H9 (cell line): ENCODE data around the gene AP3S2. TPM values are rescaled to one million over a fixed set of nuclear protein-coding genes. Genes with fewer than 3 reads are reported as not detected.
A peak's percentile ranks its signal among the peaks of the same experiment; 100 is the strongest.

Experiments
- DNase-seq: peaks from one replicate; pipeline ENCODE4 v3.0.0-alpha.2; 2017
- H2AFZ ChIP-seq: one replicate; pipeline ENCODE4 v1.6.1; 2013; ENCODE audit warnings: mild to moderate bottlenecking, low read length, control low read depth, moderate library complexity
- H2AK5ac ChIP-seq: 2 replicates; pipeline ENCODE4 v1.6.1; 2013; ENCODE audit warnings: low read length, control low read depth, mixed read lengths; ENCODE audit not compliant: insufficient read length
- H2BK120ac ChIP-seq: one replicate; pipeline ENCODE4 v1.6.1; 2013; ENCODE audit warnings: low read depth, mild to moderate bottlenecking, low read length, control low read depth, inconsistent platforms; ENCODE audit not compliant: poor library complexity, severe bottlenecking
- H2BK12ac ChIP-seq: 2 replicates; pipeline ENCODE4 v1.6.1; 2013; ENCODE audit warnings: low read length, control low read depth, mixed read lengths, low read depth; ENCODE audit not compliant: insufficient read length
- H2BK15ac ChIP-seq: 2 replicates; pipeline ENCODE4 v1.6.1; 2013; ENCODE audit warnings: low read depth, low read length, control low read depth
- H2BK20ac ChIP-seq: one replicate; pipeline ENCODE4 v1.6.1; 2013; ENCODE audit warnings: low read depth, mild to moderate bottlenecking, low read length, control low read depth, inconsistent platforms; ENCODE audit not compliant: poor library complexity, severe bottlenecking
- H2BK5ac ChIP-seq: 2 replicates; pipeline ENCODE4 v1.6.1; 2013; ENCODE audit warnings: low read length, control low read depth, mixed read lengths; ENCODE audit not compliant: insufficient read length
- H3K14ac ChIP-seq: 2 replicates; pipeline ENCODE4 v1.6.1; 2013; ENCODE audit warnings: low read length, control low read depth; ENCODE audit not compliant: insufficient read depth
- H3K18ac ChIP-seq: 2 replicates; pipeline ENCODE4 v1.6.1; 2013; ENCODE audit warnings: low read depth, mild to moderate bottlenecking, mixed read lengths, low read length, control low read depth; ENCODE audit not compliant: insufficient read length
- H3K23ac ChIP-seq: 2 replicates; pipeline ENCODE4 v1.6.1; 2013; ENCODE audit warnings: low read length, control low read depth, mixed read lengths, low read depth; ENCODE audit not compliant: insufficient read length
- H3K23me2 ChIP-seq: 2 replicates; pipeline ENCODE4 v1.6.1; 2013; ENCODE audit warnings: low read depth, mild to moderate bottlenecking, mixed read lengths, low read length, control low read depth; ENCODE audit not compliant: insufficient read length, poor library complexity, severe bottlenecking
- H3K27ac ChIP-seq: 2 replicates; pipeline ENCODE4 v1.5.1; 2013; ENCODE audit warnings: low read length, control low read depth, mixed read lengths, low read depth; ENCODE audit not compliant: insufficient read length
- H3K27me3 ChIP-seq: 2 replicates; pipeline ENCODE4 v1.6.1; 2013; ENCODE audit warnings: low read length, control low read depth, inconsistent platforms; ENCODE audit not compliant: insufficient read depth
- H3K4ac ChIP-seq: 2 replicates; pipeline ENCODE4 v1.6.1; 2013; ENCODE audit warnings: low read depth, mild to moderate bottlenecking, control low read depth, inconsistent platforms, low read length, moderate library complexity
- H3K4me1 ChIP-seq: 2 replicates; pipeline ENCODE4 v1.6.1; 2013; ENCODE audit warnings: low read length, control low read depth, inconsistent platforms; ENCODE audit not compliant: insufficient read depth
- H3K4me2 ChIP-seq: 2 replicates; pipeline ENCODE4 v1.6.1; 2013; ENCODE audit warnings: low read length, control low read depth, mixed read lengths; ENCODE audit not compliant: insufficient read length, insufficient read depth
- H3K56ac ChIP-seq: 2 replicates; pipeline ENCODE4 v1.6.1; 2013; ENCODE audit warnings: low read depth, mild to moderate bottlenecking, mixed read lengths, low read length, control low read depth; ENCODE audit not compliant: insufficient read length
- H3K79me1 ChIP-seq: 2 replicates; pipeline ENCODE4 v1.6.1; 2013; ENCODE audit warnings: low read depth, mild to moderate bottlenecking, moderate library complexity, low read length, control low read depth, inconsistent platforms; ENCODE audit not compliant: insufficient read depth, poor library complexity, severe bottlenecking
- H3K79me2 ChIP-seq: 2 replicates; pipeline ENCODE4 v1.6.1; 2013; ENCODE audit warnings: low read length, control low read depth, inconsistent platforms; ENCODE audit not compliant: insufficient read depth
- H3K9ac ChIP-seq: 2 replicates; pipeline ENCODE4 v1.6.1; 2013; ENCODE audit warnings: low read length, control low read depth, mixed read lengths; ENCODE audit not compliant: insufficient read length; ENCODE audit errors: extremely low read depth
- H3K9me3 ChIP-seq: one replicate; pipeline ENCODE4 v1.6.1; 2013; ENCODE audit warnings: low read depth, low read length, inconsistent platforms; ENCODE audit not compliant: control insufficient read depth
- H3T11ph ChIP-seq: one replicate; pipeline ENCODE4 v1.6.1; 2013; ENCODE audit warnings: mild to moderate bottlenecking, low read length, control low read depth, inconsistent platforms
- H4K20me1 ChIP-seq: one replicate; pipeline ENCODE4 v1.6.1; 2013; ENCODE audit not compliant: control insufficient read depth, insufficient read length, insufficient read depth
- H4K5ac ChIP-seq: 2 replicates; pipeline ENCODE4 v1.6.1; 2013; ENCODE audit warnings: low read depth, mild to moderate bottlenecking, mixed read lengths, low read length, control low read depth; ENCODE audit not compliant: insufficient read length
- H4K8ac ChIP-seq: replicated peaks from 2 replicates; pipeline ENCODE4 v1.6.1; 2013; ENCODE audit warnings: low read length, control low read depth, mixed read lengths, low read depth; ENCODE audit not compliant: insufficient read length
- H4K91ac ChIP-seq: 2 replicates; pipeline ENCODE4 v1.6.1; 2013; ENCODE audit warnings: low read depth, mild to moderate bottlenecking, moderate library complexity, mixed read lengths, low read length, control low read depth; ENCODE audit not compliant: insufficient read length
- H3K27ac Mint-ChIP-seq, 3 experiments: 2 replicates in 2 of 3; 3 replicates in 1 of 3; pipeline ENCODE4 v1.8.0; 2020 to 2021; ENCODE audit warnings: mixed read lengths in 3 of 3, mild to moderate bottlenecking in 1 of 3, moderate library complexity in 1 of 3
- H3K27me3 Mint-ChIP-seq: 2 replicates; pipeline ENCODE4 v1.8.0; 2021; ENCODE audit warnings: low read depth, mild to moderate bottlenecking, moderate library complexity, mixed read lengths
- H3K36me3 Mint-ChIP-seq, 3 experiments: 2 replicates in 2 of 3; 3 replicates in 1 of 3; pipeline ENCODE4 v1.8.0; 2020 to 2021; ENCODE audit warnings: low read depth in 3 of 3, mixed read lengths in 3 of 3; ENCODE audit not compliant: insufficient read depth in 1 of 3
- H3K4me1 Mint-ChIP-seq, 2 experiments: 2 replicates each; pipeline ENCODE4 v1.8.0; 2020; ENCODE audit warnings: mixed read lengths in 2 of 2
- H3K4me3 Mint-ChIP-seq, 2 experiments: 2 replicates in 1 of 2; 3 replicates in 1 of 2; pipeline ENCODE4 v1.8.0; 2020 to 2021; ENCODE audit warnings: mild to moderate bottlenecking in 2 of 2, mixed read lengths in 2 of 2, moderate library complexity in 1 of 2
- H3K9me3 Mint-ChIP-seq, 2 experiments: 2 replicates in 1 of 2; 3 replicates in 1 of 2; pipeline ENCODE4 v1.8.0; 2020; ENCODE audit warnings: mild to moderate bottlenecking in 2 of 2, mixed read lengths in 2 of 2, moderate library complexity in 1 of 2
- WGBS: extraction: QIAGEN DNeasy Blood & Tissue Kit; methylation state at CpG from one replicate; pipeline ENCODE4 v1.1.7; 2013; ENCODE audit warnings: missing lambda C conversion rate, low lambda C conversion rate, mixed read lengths; ENCODE audit not compliant: insufficient read length; ENCODE audit errors: extremely low coverage; 5-methylcytosine and 5-hydroxymethylcytosine counted together
- total RNA-seq: library from RNA; stranded (reverse); gene quantifications from 2 replicates; pipeline ENCODE4 v1.2.1, GENCODE V29; 2021
- TF ChIP-seq, protein P1 (sequence below): fragments of 200-600 bp; sonication (generic); conservative IDR thresholded peaks from 3 replicates; pipeline ENCODE4 v1.8.0; 2021; ENCODE audit warnings: antibody characterized with exemption, mild to moderate bottlenecking

The AP3S2 gene
- total RNA-seq, 1 experiment from 2014 or later = 33.9 TPM

DNA sequence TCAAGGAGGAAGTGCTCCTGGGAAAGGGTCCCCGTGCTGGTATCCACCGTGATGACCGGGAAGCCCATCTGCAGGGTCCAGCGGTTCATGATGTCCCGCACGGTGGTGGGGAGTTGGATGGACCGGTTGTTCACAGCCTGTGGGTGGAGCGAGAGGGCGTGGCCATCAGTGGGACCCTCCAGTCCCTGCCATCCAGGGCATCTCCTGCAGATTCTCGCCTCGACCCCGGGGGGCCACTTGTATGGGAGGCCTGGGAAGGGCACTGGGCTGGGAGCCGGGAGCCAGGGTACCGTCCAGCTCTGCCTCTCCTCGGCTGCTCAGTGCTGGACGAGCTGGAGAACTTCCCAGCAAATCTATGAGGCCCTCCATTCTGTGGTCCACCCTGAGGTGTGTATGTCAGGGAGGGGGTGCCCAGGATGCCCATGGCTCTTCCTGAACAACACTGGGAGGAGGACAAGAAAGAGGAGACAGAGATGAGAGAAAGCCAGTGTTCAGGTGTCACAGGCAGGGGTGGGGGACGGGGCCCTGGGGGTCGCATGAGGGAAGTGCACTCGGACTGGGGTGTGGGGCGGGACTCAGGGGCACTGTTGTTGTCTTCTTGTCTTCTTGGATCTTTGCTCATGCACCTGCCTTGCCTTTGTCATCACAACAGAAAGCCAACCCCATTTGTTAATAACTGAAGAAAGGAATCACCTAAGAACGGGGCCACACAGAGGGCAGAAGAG, 92.2 kb downstream of the AP3S2 start:
- no peak overlapping the region for H2AFZ ChIP-seq
- TF ChIP-seq, protein P1, sequence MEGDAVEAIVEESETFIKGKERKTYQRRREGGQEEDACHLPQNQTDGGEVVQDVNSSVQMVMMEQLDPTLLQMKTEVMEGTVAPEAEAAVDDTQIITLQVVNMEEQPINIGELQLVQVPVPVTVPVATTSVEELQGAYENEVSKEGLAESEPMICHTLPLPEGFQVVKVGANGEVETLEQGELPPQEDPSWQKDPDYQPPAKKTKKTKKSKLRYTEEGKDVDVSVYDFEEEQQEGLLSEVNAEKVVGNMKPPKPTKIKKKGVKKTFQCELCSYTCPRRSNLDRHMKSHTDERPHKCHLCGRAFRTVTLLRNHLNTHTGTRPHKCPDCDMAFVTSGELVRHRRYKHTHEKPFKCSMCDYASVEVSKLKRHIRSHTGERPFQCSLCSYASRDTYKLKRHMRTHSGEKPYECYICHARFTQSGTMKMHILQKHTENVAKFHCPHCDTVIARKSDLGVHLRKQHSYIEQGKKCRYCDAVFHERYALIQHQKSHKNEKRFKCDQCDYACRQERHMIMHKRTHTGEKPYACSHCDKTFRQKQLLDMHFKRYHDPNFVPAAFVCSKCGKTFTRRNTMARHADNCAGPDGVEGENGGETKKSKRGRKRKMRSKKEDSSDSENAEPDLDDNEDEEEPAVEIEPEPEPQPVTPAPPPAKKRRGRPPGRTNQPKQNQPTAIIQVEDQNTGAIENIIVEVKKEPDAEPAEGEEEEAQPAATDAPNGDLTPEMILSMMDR = no peak
- no peak overlapping the region for H3K4me2 ChIP-seq
- no peak overlapping the region for H3T11ph ChIP-seq
- no peaks in the 10 kb centered on the region for H3K79me1 ChIP-seq
- no peak overlapping the region for H4K91ac ChIP-seq
- no peaks in the 10 kb centered on the region for H3K79me2 ChIP-seq
- DNase-seq = no peak
- Mint-ChIP-seq H3K9me3 (no peaks in the 10 kb centered on the region), H3K36me3 (no peaks in the 10 kb centered on the region; a peak in 1 of 7 replicates), H3K27me3 (peaks cover 6% of the 10 kb centered on the region), H3K4me1 (peaks cover 7 to 17% of the 10 kb centered on the region in 2 experiments; a peak in 3 of 4 replicates), H3K4me3 (no peak overlapping the region), H3K27ac (peak overlapping the region in 1 of 3 experiments; percentile 8; a peak in 1 of 7 replicates)
- H3K56ac ChIP-seq = no peak overlapping the region
- no CpG with 5 or more reads among the region's 21 CpGs for WGBS
- H3K23me2 ChIP-seq = no peaks in the 10 kb centered on the region
- H2BK20ac ChIP-seq = no peak overlapping the region
- H4K20me1 ChIP-seq = no peaks in the 10 kb centered on the region
- no peak overlapping the region for H2BK15ac ChIP-seq
- H3K27me3 ChIP-seq = no peaks in the 10 kb centered on the region
- no peak overlapping the region for H4K5ac ChIP-seq
- H3K23ac ChIP-seq = no peak overlapping the region
- no peak overlapping the region for H3K4ac ChIP-seq
- no peaks in the 10 kb centered on the region for H3K4me1 ChIP-seq
- H3K18ac ChIP-seq = no peak overlapping the region
- H3K9me3 ChIP-seq = no peaks in the 10 kb centered on the region
- H3K14ac ChIP-seq = no peak overlapping the region; the same call in 1 of the 2 replicates
- no peak overlapping the region for H2AK5ac ChIP-seq
- no peak overlapping the region for H2BK5ac ChIP-seq
- no peak overlapping the region for H4K8ac ChIP-seq
- no peak overlapping the region for H3K9ac ChIP-seq
- no peak overlapping the region for H2BK120ac ChIP-seq
- H2BK12ac ChIP-seq = no peak overlapping the region
- H3K27ac ChIP-seq = no peak overlapping the region
